GM19240 (cell line): ENCODE measurements around the gene UBASH3B.
"Not testable (repeated sequence)": the region's sequence is repeated elsewhere in the genome, so short reads cannot be mapped to it uniquely, and the experiment has no call there.

Experiments
- DNase-seq: peaks from one replicate; pipeline ENCODE4 v3.0.0; 2011; ENCODE audit warnings: low spot score; ENCODE audit not compliant: insufficient read length

The UBASH3B gene

DNA sequence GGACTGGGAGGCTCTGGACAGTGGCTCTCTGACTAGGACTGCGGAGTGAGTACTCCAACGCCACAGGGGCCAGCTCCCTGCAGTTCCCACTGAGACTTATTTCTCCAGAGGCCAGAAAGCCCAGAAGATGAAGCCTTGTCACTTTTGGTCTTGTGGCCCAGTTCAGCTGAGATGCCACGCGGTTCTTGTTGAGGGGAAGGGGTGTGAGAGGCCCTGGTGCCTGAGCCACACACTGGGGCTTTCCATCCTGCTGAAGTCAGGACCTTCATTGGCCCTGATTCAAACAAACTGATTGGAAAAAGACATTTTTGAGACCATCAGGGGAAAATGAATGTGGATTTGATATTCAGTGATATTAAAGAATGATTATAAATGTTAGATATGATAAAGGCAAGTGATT is 73.6 kb downstream of the UBASH3B start:
- no peak for DNase-seq

DNA sequence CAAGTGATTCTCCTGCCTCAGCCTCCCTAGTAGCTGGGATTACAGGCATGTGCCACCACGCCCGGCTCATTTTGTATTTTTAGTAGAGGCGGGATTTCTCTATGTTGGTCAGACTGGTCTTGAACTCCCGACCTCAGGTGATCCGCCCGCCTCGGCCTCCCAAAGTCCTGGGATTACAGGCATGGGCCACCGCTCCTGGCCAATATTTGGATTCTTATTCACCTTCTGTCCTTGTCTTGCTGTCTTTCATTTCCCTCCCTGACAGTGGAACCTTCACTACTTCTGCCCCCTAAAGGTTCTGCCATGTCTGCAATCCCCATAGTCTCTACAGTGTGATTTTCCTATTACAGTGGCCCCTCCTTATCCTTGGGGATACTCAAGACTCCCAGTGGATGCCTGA is 75.2 kb downstream of the UBASH3B start:
- DNase-seq: not testable (repeated sequence)

DNA sequence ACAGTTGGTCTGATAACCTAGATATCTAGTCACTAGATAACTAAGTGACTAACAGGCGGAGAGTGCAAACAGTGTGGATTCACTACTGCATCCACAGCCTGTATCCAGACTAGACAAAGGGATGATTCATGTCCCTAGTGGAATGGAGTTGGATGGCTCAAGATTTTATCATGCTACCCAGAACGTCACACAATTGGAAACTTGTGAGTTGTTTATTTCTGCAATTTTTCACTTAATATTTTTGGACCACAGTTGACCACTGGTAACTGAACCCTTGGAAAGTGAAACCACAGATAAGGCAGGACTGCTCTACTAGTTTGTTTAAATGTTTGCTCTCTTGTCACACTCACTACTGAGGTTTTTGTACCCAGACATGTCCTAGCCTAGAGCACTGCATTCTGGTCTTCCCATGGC is 76.0 kb downstream of the UBASH3B start:
- DNase-seq: no peak

GRCh38 chr11:122732342-122733315 is 77.1 kb downstream of the UBASH3B start:
- no peak for DNase-seq

DNA sequence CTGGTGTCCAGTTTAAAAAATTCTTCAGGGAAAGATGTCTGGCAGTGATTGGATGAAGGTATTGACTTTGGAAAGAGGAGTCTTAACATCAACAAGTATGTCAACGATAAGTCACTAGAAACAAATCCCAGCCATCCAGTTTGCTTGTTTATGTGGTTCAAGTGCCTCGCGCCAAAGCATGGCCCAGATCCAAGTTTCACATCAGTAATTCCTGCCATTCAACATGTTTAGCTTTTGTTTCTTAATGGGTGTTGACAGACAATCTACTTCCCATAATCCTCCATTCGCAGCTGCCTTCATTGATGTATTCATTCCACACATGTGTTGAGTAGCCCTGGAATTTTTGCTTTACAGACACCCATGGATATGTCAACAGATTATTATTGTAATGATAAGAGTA is 77.8 kb downstream of the UBASH3B start:
- DNase-seq: no peak

GRCh38 chr11:122734848-122735496 is 79.5 kb downstream of the UBASH3B start:
- DNase-seq: no peak

DNA sequence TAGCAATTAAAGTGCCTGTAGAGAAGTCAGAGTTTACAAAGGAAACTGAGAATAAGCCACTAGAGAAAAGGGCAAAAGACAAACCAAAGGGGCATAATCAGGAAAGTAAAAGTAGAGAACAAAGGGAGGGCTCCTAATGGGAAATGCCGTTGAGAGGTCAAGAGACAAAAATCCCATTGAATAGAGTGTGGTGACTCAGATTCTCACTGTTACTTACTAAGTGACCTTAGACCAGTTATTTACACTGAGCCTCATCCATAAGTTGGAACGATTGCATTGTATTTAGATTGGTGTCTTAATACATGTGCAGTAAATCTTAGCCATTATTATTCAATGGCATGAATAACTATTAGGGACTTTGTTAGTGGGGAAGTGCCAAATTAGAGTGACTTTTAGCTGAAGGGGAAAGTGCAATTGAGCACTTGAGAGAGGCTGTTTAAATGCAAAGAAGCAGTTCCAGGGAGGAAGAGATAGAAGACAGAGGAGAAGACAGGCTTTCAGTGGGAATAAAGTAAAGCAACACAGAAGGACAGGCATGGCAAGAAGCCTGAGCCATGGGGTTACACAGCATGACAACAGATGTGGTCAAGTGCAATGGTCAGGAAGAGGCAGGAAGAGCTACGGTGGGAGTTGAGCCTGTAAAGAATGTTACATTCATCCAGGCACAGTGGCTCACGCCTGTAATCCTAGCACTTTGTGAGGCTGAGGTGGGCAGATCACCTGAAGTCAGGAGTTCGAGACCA is 82.6 kb downstream of the UBASH3B start:
- DNase-seq: no peak

GRCh38 chr11:122741613-122742300 is 86.2 kb downstream of the UBASH3B start:
- no peak for DNase-seq

GRCh38 chr11:122742301-122743018 is 86.9 kb downstream of the UBASH3B start:
- no peak for DNase-seq

- no peak for DNase-seq
Observed at GRCh38 chr11:122743097-122743741, 87.7 kb downstream of the UBASH3B start.

- DNase-seq: no peak
Observed at GRCh38 chr11:122743949-122744348, 88.4 kb downstream of the UBASH3B start.

DNA sequence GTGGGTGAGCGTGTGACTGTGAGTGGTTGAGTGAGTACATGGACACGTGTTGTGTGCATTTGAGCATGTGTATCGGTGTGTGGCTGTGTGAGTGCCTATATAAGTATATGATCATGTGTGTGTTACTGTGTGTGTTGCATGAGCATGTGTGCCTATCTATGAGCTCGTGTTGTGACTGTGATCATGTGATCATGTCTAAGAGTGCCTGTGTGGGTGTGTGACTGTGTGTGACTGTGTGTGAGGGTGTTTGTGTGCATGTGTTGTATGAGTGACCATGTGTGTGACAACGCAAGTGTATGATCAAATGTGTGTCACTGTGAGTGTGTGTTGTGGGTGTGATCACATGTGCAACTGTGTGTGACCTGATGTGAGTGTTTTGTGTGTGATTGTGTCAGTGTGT is 88.8 kb downstream of the UBASH3B start:
- DNase-seq: no peak

DNA sequence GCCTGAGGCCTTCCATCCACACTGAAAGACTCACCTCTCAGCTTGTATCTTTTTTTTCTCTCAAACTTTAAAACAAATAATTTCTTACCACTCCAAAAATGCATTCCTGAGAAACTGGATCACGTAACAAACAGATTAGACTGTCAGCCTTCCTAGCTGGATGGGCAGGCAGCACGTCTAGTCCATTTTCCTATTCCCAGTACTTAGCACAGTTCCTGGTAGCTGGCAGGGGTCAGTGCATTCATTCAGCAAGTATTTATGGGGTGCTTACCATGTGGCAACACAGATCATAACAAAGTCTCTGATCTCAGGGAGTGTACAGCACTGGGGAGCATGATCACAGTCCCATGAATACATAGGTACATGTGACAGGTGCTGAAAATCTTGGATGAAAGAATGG is 89.6 kb downstream of the UBASH3B start:
- DNase-seq: no peak

- DNase-seq: peak; percentile 30
Observed at GRCh38 chr11:122746050-122746478, 90.5 kb downstream of the UBASH3B start.

DNA sequence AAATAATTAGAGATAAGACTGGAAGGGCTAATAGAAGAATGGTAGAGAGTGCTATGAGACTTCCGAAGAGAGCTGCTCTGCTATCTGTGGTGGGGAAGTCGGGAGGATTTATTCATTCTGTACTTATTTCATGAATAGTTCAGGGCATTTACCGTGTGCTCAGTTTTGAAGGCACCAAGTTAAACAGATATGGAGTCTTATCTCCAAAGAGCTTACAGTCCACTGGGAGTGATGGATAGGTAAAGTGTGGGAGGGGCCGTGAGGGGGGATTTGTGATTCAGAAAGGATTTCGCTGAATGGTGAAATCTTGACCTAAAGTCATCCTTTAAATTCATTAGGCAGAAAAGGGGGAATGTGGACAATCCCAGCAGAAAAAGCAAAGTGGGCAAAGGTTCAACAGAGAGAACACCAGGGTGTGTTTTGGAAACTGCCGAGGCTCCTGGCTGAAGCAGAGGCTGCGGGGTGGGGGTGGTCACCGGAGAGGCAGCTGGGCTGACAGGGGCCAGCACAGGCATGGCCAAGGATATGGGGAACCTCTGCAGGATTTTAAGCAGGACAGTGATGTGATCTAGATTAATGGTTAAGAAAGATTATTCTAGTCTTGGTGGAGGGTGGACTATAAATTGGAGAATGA is 91.2 kb downstream of the UBASH3B start:
- no peak for DNase-seq

DNA sequence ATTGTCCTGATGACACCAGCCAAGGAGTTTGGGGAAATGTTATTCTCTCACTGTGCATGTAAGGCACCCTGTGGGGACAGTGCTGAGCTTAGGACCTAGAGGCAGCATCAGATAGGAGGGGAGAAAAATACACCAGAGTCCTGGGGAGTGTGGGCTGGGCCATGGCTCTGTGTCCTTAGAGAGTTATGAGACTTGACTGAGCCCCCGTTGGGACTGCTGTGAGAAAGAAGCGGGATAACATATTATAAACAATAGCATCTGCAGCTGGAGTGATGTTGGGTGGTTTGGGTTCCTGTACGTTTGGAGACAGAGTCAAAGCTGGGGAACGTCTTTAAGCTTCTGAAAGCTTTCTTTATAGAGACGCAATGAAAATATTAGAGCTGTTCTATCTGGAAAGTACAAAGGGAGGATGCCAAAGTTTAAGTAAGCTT is 91.8 kb downstream of the UBASH3B start:
- no peak for DNase-seq

DNA sequence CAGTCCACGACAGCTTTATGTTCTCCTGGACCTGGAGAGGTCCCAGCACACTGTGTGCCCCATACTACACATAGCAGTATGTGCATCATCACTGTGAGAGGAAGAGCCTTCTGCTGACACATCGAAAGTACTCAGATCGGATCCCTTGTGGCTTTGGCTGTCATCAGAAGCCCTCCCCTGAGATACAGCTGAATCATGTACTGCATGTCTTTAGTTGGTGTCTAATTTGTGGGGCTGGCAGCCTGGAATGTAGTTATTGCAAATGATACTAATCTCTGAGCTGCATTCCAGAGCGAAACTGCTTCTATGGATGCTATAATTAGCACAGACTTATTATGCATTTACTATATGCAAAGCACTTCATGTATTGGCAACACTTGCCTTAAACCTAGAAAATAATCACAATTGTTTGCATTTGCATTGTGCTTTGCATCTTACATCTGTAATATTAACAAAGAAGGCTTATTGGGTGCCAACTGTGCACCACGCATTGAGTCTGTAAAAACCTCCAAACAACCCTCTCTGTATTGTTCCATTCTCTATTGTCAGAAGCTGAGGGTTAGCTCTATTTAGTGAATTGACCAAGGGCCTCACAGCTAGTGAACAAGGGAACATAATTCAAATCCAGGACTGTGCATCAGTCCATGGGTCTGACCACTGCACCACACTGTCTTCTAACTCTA is 93.6 kb downstream of the UBASH3B start:
- no peak for DNase-seq

- DNase-seq: no peak
Observed at GRCh38 chr11:122750049-122750448, 94.5 kb downstream of the UBASH3B start.
